ENCODE data around the gene OR2V2. TPM values are rescaled to one million over a fixed set of nuclear protein-coding genes. Genes with fewer than 3 reads are reported as not detected.

OR2V2 gene
- total and polyA plus RNA-seq, 10 of the 15 experiments (the other 5 are each of a cell fraction or from before 2014, with no cell fraction given) = 0.26 TPM; not detected in 9

DNA sequence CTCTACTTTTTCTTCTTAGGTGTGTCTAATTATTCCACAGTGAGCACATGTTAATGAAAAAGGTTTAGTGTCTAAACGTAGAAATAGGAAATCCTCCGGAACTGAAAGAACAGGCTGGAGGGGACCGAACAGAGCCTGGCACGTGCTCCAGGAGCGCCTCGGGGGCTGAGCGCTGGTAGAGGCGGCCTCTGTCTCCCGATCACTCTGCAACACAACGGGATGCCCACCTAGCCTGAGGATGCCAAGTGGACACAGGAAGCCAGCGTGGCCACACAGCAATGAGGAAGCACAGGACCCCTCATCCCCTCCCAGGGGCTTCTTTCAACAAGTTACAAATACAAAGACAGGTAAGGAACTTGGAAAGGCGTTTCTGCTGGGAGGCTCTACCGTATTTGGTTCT, 38.2 kb downstream of the OR2V2 start:
- Histone ChIP-seq H3K4me2 (ENCODE audit: control insufficient read depth, insufficient read depth) (no peak overlapping the region), H2AFZ (ENCODE audit: control insufficient read depth, low read depth, low read length) (no peak overlapping the region), H4K20me1 (ENCODE audit: control insufficient read depth, insufficient read depth) (no peaks in the 10 kb centered on the region), H3K36me3 (ENCODE audit: control insufficient read depth in 2 of 2, insufficient read depth in 2 of 2, low read length in 1 of 2) (no peaks in the 10 kb centered on the region), H3K9me3 (replicated peaks; ENCODE audit: control insufficient read depth, insufficient read depth, low read length) (no peaks in the 10 kb centered on the region), H3K9ac (ENCODE audit: control insufficient read depth, insufficient read depth, low read length) (no peak overlapping the region), H3K79me2 (ENCODE audit: control insufficient read depth, insufficient read depth, low read length) (no peaks in the 10 kb centered on the region), H3K4me3 (no peak overlapping the region), H3K27me3 (replicated peaks in 1 of 2; ENCODE audit: control insufficient read depth in 2 of 2, insufficient read depth in 2 of 2, low read length in 1 of 2) (no peaks in the 10 kb centered on the region), H3K4me1 (ENCODE audit: control insufficient read depth, insufficient read depth, low read length) (peaks cover 11% of the 10 kb centered on the region), H3K27ac (ENCODE audit: control insufficient read depth, insufficient read depth) (no peak overlapping the region)
- no peak for ATAC-seq
- SMC1A ChIA-PET (ENCODE audit: uncharacterized antibody, unreplicated experiment) = interaction anchor here (1.0 to 2.3 kb wide), 13 partner anchors 7 to 377 kb away, joined by 3 to 15 read pairs (median 4); no protein-coding TSS in a partner anchor
- in situ Hi-C loops (cut with MboI) = loop anchor here (10.0 kb wide), 1 partner anchor 69 kb away; no protein-coding TSS in a partner anchor
- RAD21 ChIA-PET (ENCODE audit: unreplicated experiment) = interaction anchor here (0.9 to 2.2 kb wide), 9 partner anchors 11 to 381 kb away, joined by 3 to 17 read pairs (median 5); partner anchors contain the start of genes TRIM52 and TRIM7
- BruUV-seq (replicated peaks) = no TSS peak
- intact Hi-C loops (cut with micrococcal nuclease; ENCODE audit: unreplicated experiment) = no loop called here
- POLR2A ChIA-PET = interaction anchor here (0.5 to 2.9 kb wide), 10 partner anchors 13 to 391 kb away, joined by 3 to 13 read pairs (median 5); partner anchors contain the start of genes RACK1 and TRIM41
- no peak for FAIRE-seq
- 79% methylated on average over 13 of the region's 13 CpGs for WGBS (ENCODE audit: insufficient coverage, insufficient replicate concordance, low lambda C conversion rate, missing lambda C conversion rate)
- no peak for TF ChIP-seq SKIL (IDR thresholded peaks at IDR 0.05; ENCODE audit: low read depth, poor library complexity, severe bottlenecking)
- no peak for TF ChIP-seq EP300 (IDR thresholded peaks at IDR 0.05; ENCODE audit: borderline replicate concordance in 1 of 2, control insufficient read depth in 1 of 2, low read depth in 2 of 2, low read length in 2 of 2)
- 0 out of 4 replicates have a peak, but pooled peaks of 1 of the 2 experiments have one; percentile 8 for TF ChIP-seq BHLHE40 (IDR thresholded peaks at IDR 0.05; ENCODE audit: borderline replicate concordance in 1 of 2, low read depth in 2 of 2, low read length in 1 of 2)
- no peak for TF ChIP-seq CEBPB (IDR thresholded peaks at IDR 0.05; ENCODE audit: borderline replicate concordance in 1 of 2, low read depth in 2 of 2, low read length in 2 of 2)
- CTCF ChIA-PET = interaction anchor here (1.3 to 2.7 kb wide), 12 partner anchors 10 to 63 kb away, joined by 3 to 31 read pairs (median 8); partner anchors contain the start of genes RACK1 and TRIM41
- no peak for DNase-seq (ENCODE audit: low read depth, low spot score)
